Breast epithelium (tissue), 3 donors: ENCODE data around the gene CERS3.

Experiments used
- CTCF ChIP-seq, 3 donors: fragments of 450-650 bp; IDR thresholded peaks; one replicate each; pipeline ENCODE4 v1.5.1; 2016 to 2017; ENCODE audit warnings: antibody characterized with exemption in 3 of 3, mild to moderate bottlenecking in 3 of 3, moderate library complexity in 3 of 3
- POLR2A ChIP-seq: fragments of 450-650 bp; IDR thresholded peaks from one replicate; pipeline ENCODE4 v1.6.1; 2016; ENCODE audit warnings: antibody characterized with exemption, mild to moderate bottlenecking, moderate library complexity
- POLR2AphosphoS5 ChIP-seq, 3 donors: sonication (generic); formaldehyde crosslinking; IDR thresholded peaks; one replicate each; pipeline ENCODE4 v1.6.1; 2017; ENCODE audit warnings: antibody characterized with exemption in 3 of 3

- no peak for TF ChIP-seq POLR2A
- TF ChIP-seq CTCF (IDR thresholded peaks at IDR 0.05) = no peak
- TF ChIP-seq POLR2AphosphoS5 (IDR thresholded peaks at IDR 0.05) = no peak
Measured at GRCh38 chr15:100542290-100542689, 13.5 kb upstream of the CERS3 start.
